ENCODE results near the gene FLOT1.
"Not testable (repeated sequence)": the region's sequence is repeated elsewhere in the genome, so short reads cannot be mapped to it uniquely, and the experiment has no call there.

The FLOT1 gene

GRCh38 chr6:30722280-30723112 is 20.0 kb downstream of the FLOT1 start:
- peak; percentile 94 for DNase-seq

- DNase-seq, result not testable (repeated sequence)
These were observed 20.5 kb downstream of the FLOT1 start for GRCh38 chr6:30722025-30722279.

- DNase-seq, result peak; percentile 96
These were observed 21.1 kb downstream of the FLOT1 start for GRCh38 chr6:30721198-30722024.

DNA sequence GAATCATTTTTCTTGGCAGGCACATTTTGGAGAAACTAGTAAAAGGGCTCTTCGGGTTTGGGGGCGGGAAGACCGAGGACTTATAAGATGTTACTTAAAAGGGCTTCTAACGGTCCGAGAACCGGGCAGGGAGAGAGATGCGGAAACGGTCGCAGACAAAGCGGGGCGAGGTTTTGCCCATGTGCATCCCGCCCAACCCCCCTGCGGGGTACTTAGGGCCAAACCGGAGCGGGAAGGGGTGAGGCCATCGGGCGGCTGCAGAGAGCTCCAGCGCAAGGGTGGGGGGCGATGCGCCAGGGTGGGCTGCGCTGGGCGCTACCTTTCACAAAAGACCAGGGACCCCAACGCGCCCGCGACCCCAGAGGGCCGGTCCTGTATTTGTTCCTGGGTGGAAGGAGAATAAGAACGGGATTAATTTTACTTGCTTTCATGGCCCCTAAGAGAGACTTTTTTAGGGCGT is 21.7 kb downstream of the FLOT1 start:
- peak; percentile 84 for DNase-seq

GRCh38 chr6:30719791-30720737 is 22.4 kb downstream of the FLOT1 start, which contains the start of gene TUBB:
TUBB (plus strand) TSS chr6:30720352; CDS start chr6:30720507, 155 bp downstream.
- peak; percentile 99 for DNase-seq

DNA sequence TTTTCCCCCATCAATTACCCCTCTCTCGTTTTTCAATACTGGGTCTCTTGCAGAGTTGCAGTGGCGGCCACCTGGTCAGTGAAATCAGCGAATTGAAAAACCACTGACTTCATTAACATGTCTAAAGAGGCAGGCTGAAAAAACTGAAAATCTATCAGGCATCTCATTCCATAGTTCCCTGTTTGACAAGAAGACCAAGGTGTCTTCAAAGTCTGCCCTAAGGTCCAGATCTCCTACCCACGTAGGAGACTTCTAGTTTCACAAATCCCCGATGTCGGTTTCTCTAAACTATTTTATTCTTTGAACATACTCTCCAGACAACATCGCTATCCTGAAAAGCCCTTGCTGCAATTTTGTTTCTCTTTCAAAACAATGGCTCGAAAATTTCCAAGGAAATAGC is 23.1 kb downstream of the FLOT1 start:
- DNase-seq, result no peak

DNA sequence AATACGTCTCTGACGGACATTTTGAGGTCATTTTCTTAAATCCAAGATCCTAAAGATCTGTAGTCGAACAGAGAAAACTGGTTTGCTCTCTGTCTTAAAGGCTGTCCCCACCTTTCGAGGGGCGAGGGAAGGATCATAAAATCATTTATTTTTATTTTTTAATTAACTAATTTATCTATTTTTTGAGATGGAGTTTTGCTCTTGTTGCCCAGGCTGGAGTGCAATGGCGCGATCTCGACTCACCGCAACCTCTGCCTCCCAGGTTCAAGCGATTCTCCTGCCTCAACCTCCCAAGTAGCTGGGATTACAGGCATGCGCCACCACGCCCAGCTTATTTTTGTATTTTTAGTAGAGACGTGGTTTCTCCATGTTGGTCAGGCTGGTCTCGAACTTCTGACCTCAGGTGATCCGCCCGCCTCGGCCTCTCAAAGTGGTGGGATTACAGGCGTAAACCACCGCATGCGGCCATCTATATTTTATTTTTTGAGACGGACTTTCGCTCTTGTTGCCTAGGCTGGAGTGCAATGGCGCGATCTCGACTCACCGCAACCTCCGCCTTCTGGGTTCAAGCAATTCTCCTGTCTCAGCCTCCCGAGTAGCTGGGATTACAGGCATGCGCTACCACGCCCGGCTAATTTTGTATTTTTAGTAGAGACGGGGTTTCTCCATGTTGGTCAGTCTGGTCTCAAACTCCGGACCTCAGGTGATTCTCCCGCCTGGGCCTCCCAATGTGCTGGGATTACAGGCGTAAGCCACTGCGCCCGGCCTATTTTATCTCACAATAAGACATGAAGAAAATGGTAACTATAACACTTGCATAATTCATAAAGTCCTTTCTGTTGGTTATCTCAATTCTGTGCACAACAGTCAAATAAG is 24.4 kb downstream of the FLOT1 start:
- not testable (repeated sequence) for DNase-seq

DNA sequence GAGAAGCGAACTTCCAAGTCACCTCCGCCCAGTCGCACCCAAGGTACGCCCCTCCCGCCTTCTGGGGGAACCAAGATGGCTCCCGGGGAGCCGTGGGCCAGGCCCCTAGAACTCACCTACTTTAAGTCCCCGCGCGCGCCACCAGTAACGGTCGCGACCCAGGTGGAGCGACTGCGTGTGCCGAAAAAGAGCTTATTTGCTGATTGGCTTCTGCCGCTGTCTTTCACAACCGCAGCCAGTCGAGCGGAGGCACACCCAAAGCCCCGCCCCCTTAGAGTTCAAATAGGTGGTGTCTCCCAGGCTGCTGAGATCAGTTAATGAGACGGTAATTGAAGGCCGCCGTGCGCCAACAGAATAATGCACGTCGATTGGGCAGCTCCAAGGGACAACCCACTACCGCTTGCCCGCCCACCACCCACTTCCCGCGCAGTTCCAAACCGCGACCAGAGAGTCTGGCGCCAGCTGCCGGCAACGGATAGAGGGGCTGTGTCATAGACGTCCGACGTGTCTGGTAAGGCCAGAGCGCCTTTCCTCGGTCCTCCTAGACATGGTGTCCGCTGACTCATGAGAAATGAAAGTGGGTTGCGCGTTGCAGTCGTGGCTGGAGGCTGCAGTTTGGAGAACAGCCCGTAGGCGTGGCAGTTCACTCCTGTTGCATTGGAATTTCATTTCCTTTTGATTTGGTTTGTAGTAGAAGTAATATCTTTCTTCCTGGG is 25.2 kb downstream of the FLOT1 start, which contains the start of gene MDC1:
Gene MDC1 (minus strand): TSS at position 153 of the 716 bp plus-strand sequence. CDS start 2,106 bp downstream, outside the sequence.
- DNase-seq, result peak; percentile 100

GRCh38 chr6:30716879-30717128 is 25.7 kb downstream of the FLOT1 start:
- DNase-seq, result no peak

DNA sequence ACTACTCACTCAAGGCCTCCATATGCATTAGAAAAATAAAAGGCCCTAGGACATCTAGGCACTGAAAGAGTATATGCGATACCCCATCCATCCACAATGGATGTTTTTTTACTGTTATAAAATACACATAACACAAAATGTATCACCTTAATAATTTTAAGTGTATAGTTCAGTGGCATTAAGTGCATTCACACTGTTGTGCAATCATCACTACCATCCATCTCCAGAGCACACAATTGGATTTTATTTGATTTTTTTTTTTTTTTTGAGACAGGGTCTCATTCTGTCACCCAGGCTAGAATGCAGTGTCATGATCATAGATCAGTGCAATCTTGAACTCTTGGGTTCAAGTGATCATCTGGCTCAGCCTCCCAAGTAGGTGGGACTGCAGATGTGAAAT is 28.2 kb downstream of the FLOT1 start:
- DNase-seq, result no peak

- DNase-seq, result no peak
These were observed 30.0 kb downstream of the FLOT1 start for GRCh38 chr6:30712441-30712945.

DNA sequence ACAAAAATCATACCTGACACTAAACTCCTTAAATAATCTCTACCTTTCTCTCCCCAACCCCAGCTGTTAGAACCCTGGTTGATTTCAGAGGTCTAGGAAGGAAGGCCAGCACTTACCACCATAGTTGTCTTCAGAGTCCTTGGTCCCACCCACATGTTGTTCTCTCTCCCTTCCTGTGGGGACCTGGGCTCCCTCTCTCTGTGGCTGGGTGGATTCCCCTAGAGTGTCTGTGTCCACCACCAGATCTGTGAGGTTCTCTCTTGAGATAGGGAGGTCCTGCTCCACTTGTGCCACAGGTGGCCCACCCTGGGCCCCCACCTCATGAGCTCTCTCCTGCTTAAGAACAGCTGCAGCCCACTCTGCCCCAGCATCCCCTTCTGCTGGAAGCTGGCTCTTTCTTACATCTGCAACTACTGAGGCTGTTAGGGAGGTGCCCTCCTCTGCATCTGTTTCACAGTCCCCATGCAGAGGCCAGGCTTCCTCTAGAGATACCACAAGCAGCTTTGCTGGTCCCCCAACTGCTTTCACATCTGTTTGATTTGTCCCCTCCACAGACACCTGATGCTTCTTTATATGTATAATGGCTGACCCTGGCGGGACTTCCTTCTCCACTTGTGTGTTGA is 30.6 kb downstream of the FLOT1 start:
- DNase-seq, result no peak

GRCh38 chr6:30709101-30709868 is 33.2 kb downstream of the FLOT1 start:
- no peak for DNase-seq

GRCh38 chr6:30707281-30707850 is 35.1 kb downstream of the FLOT1 start:
- DNase-seq, result no peak

GRCh38 chr6:30705620-30706019 is 36.9 kb downstream of the FLOT1 start:
- no peak for DNase-seq

DNA sequence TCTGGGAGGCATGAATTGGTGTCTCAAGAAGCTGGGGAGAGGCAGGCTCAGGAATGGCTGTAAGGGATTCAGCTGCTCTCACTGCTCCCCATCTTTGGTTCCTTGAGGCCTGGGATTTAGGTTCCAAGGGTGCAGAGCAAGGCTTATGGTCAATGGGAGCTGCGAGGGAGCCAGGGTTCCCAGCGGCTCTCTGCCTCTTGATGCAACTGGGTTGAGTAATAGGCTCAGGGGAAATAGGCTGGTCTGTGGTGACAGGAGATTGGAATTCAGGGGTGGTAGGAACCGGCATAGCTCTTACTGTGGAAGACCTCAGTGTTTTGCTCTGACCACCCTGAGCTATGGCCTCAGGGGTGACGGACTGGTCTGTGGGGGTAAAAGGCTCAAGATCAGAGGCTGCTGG is 38.7 kb downstream of the FLOT1 start:
- no peak for DNase-seq

GRCh38 chr6:30703011-30703410 is 39.5 kb downstream of the FLOT1 start:
- no peak for DNase-seq

DNA sequence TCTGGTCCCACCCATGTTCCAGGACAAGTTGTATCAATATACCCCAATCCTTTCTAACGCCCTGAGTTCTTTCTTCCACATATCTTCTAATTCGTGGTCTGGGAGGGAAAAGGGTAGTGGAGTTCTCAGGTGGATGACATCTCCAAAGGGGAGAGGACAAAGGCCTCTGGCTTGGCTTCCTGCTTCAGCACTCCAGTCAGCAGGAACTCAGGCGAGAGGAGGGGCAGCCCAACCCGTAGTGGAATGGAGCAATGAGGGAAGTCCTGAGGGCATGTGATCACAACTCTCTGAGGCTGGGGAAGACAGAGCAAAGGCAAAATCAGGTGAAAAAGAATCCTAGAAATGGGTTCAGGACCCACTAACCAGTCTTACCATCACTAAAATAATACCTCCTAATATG is 42.1 kb downstream of the FLOT1 start:
- no peak for DNase-seq

GRCh38 chr6:30696432-30696831 is 46.1 kb downstream of the FLOT1 start:
- no peak for DNase-seq

All from OCI-M1 (cell line).